ENCODE data around the gene PRKCE. TPM values are rescaled to one million over a fixed set of nuclear protein-coding genes. Genes with fewer than 3 reads are reported as not detected.

The PRKCE gene
- total RNA-seq, 2 donors from 2014 or later, result 7.3 to 20.8 TPM

- 89 to 90% methylated on average over 12 of the region's 12 CpGs for WGBS, 2 donors
- H3K4me3 ChIP-seq, result no peak overlapping the region
- intact Hi-C loops (cut with DNase I), result no loop called here
- no peak for ATAC-seq
- no peak overlapping the region for H3K27ac ChIP-seq
- DNase-seq, result no peak
- no peaks in the 10 kb centered on the region for H3K27me3 ChIP-seq
- H3K36me3 ChIP-seq (replicated peaks in 1 of 2; ENCODE audit: insufficient read depth in 1 of 2, low read depth in 2 of 2), result no peaks in the 10 kb centered on the region
- no peaks in the 10 kb centered on the region for H3K9me3 ChIP-seq
- H3K4me1 ChIP-seq, result peaks cover 9% of the 10 kb centered on the region
- TF ChIP-seq CTCF (IDR thresholded peaks at IDR 0.05) (no peak), POLR2A (IDR thresholded peaks at IDR 0.05) (no peak)
Observed at GRCh38 chr2:46184794-46185583, 533.5 kb downstream of the PRKCE start.

- Histone ChIP-seq H3K27me3 (no peaks in the 10 kb centered on the region), H3K4me3 (no peak overlapping the region), H3K9me3 (no peaks in the 10 kb centered on the region), H3K36me3 (replicated peaks in 1 of 2; ENCODE audit: insufficient read depth in 1 of 2, low read depth in 2 of 2) (no peaks in the 10 kb centered on the region), H3K4me1 (peaks cover 9% of the 10 kb centered on the region), H3K27ac (peak overlapping the region; percentile 5 to 71 (median 66))
- 23 to 27% methylated on average over 6 of the region's 6 CpGs for WGBS, 2 donors
- DNase-seq (peak; percentile 68 to 84 (median 83)), ATAC-seq (peak; percentile 89)
- no peak for TF ChIP-seq POLR2A (IDR thresholded peaks at IDR 0.05)
- peak in 1 of 7 experiments; percentile 2 for TF ChIP-seq CTCF (IDR thresholded peaks at IDR 0.05)
- intact Hi-C loops (cut with DNase I), result no loop called here
Observed at GRCh38 chr2:46187112-46187618, 535.7 kb downstream of the PRKCE start.

- Histone ChIP-seq H3K27ac (no peak overlapping the region), H3K4me1 (peaks cover 9% of the 10 kb centered on the region), H3K9me3 (no peaks in the 10 kb centered on the region), H3K4me3 (no peak overlapping the region), H3K27me3 (no peaks in the 10 kb centered on the region), H3K36me3 (replicated peaks in 1 of 2; ENCODE audit: insufficient read depth in 1 of 2, low read depth in 2 of 2) (no peaks in the 10 kb centered on the region)
- 69 to 79% methylated on average over 6 to 7 of the region's 7 CpGs for WGBS, 2 donors
- no peak for TF ChIP-seq POLR2A (IDR thresholded peaks at IDR 0.05)
- no peak for TF ChIP-seq CTCF (IDR thresholded peaks at IDR 0.05)
- ATAC-seq, result no peak
- peak in 1 of 4 donors; percentile 43 for DNase-seq
- intact Hi-C loops (cut with DNase I), result no loop called here
Observed at GRCh38 chr2:46188041-46188716, 536.7 kb downstream of the PRKCE start.

- no peak for ATAC-seq
- intact Hi-C loops (cut with DNase I), result no loop called here
- 72 to 88% methylated on average over 4 of the region's 4 CpGs for WGBS, 2 donors
Observed at GRCh38 chr2:46193356-46193755, 541.9 kb downstream of the PRKCE start.

More at GRCh38 chr2:46193356-46193755, 541.9 kb downstream of the PRKCE start:
- no peaks in the 10 kb centered on the region for H3K4me1 ChIP-seq
- no peaks in the 10 kb centered on the region for H3K9me3 ChIP-seq
- TF ChIP-seq CTCF (IDR thresholded peaks at IDR 0.05) (no peak), POLR2A (IDR thresholded peaks at IDR 0.05) (no peak)
- no peak overlapping the region for H3K27ac ChIP-seq
- no peaks in the 10 kb centered on the region for H3K27me3 ChIP-seq
- no peak overlapping the region for H3K4me3 ChIP-seq
- no peak for DNase-seq
- H3K36me3 ChIP-seq (replicated peaks in 1 of 2; ENCODE audit: insufficient read depth in 1 of 2, low read depth in 2 of 2), result no peaks in the 10 kb centered on the region

Data from body of pancreas (tissue), 4 donors.